ENCODE results near the gene CDH4.

DNA sequence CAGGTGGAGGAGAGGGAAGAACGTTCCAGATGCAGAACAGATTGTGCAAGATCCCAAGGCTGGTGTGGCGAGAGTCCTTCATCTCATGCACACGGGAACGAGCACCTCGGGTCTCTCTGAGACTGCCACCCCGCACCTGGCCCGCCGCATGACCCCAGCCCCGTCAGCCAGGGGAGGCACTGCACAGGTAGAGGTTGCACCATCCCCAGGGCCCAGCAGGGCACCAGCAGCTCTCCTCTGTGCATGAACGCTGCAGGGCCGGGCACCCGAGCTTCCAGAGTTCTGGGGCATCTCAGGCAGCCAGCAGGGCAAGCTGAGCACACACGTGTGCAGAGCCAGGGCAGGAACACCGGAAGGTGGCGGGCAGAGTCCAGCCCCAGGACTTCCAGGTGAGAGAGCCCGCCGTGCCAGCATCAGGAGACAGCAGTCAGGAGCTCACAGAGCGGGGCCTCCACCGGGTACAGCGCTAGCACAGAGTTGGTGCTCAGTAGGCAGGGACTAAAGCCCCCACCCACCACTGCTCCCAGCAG lies 620.4 kb downstream of the CDH4 start:
- TF ChIP-seq, protein P1, sequence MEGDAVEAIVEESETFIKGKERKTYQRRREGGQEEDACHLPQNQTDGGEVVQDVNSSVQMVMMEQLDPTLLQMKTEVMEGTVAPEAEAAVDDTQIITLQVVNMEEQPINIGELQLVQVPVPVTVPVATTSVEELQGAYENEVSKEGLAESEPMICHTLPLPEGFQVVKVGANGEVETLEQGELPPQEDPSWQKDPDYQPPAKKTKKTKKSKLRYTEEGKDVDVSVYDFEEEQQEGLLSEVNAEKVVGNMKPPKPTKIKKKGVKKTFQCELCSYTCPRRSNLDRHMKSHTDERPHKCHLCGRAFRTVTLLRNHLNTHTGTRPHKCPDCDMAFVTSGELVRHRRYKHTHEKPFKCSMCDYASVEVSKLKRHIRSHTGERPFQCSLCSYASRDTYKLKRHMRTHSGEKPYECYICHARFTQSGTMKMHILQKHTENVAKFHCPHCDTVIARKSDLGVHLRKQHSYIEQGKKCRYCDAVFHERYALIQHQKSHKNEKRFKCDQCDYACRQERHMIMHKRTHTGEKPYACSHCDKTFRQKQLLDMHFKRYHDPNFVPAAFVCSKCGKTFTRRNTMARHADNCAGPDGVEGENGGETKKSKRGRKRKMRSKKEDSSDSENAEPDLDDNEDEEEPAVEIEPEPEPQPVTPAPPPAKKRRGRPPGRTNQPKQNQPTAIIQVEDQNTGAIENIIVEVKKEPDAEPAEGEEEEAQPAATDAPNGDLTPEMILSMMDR (IDR thresholded peaks at IDR 0.05; ENCODE audit: borderline replicate concordance, extremely low read depth, low read length, poor library complexity, severe bottlenecking) = no peak
- TF ChIP-seq EZH2 (IDR thresholded peaks at IDR 0.05; ENCODE audit: borderline replicate concordance, low read depth, low read length, severe bottlenecking) = no peak
